GM23248 (cell line): Measurements from ENCODE around the gene NFIA.

Experiments
- EZH2 ChIP-seq: fragments of 200-600 bp; sonication (generic); IDR thresholded peaks from 2 replicates; pipeline ENCODE4 v1.6.1; 2018; ENCODE audit warnings: antibody characterized with exemption, mild to moderate bottlenecking; ENCODE audit not compliant: insufficient read depth, poor library complexity, severe bottlenecking
- EZH2phosphoT487 ChIP-seq: fragments of 200-600 bp; sonication (generic); IDR thresholded peaks from 2 replicates; pipeline ENCODE4 v1.6.1; 2018; ENCODE audit warnings: antibody characterized with exemption, moderate library complexity, mild to moderate bottlenecking, low read depth; ENCODE audit not compliant: insufficient read depth

DNA sequence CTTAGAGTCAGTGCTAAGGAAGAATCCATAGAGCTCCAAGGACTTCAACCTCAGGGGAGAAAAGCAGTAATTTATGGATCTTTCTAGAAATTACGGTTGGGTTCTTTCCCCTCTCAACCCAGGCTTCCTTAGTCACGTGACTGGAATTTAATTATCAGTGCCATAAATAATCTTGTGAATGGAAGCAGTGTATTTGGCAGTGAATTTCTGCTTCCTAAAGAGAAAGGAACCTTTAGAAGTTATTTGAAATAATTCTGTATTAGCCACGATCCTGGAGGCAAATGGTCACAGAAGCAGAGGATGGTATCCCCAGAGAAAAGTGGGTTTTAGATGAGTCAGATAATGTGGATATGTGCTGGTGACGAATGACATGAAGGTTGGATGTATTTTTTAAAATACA is 89.6 kb downstream of the NFIA start:
- TF ChIP-seq EZH2phosphoT487 = no peak
- no peak for TF ChIP-seq EZH2
